RWPE2 (cell line): ENCODE measurements around the gene ARHGAP45.

Source experiments
- ATAC-seq: fragments of 200-7000 bp; cut with Tn5 transposase; 3 replicates; pipeline ENCODE4 v1.9.1; 2021; ENCODE audit warnings: low read depth
- DNase-seq: peaks from one replicate; pipeline ENCODE4 v3.0.0-alpha.2; 2020; ENCODE audit warnings: low spot score
- H3K27ac ChIP-seq: fragments of 450-650 bp; 2 replicates; pipeline ENCODE4 v1.5.1; 2017; ENCODE audit warnings: mild to moderate bottlenecking; ENCODE audit not compliant: poor library complexity, severe bottlenecking
- H3K27me3 ChIP-seq: fragments of 250-450 bp; sonication (Bioruptor Pico); 2 replicates; pipeline ENCODE4 v1.5.1; 2021; ENCODE audit warnings: mild to moderate bottlenecking, moderate library complexity; ENCODE audit not compliant: insufficient read depth, poor library complexity, severe bottlenecking
- H3K36me3 ChIP-seq: fragments of 250-450 bp; sonication (Bioruptor Pico); 2 replicates; pipeline ENCODE4 v1.5.1; 2020; ENCODE audit warnings: low read depth, mild to moderate bottlenecking, moderate library complexity
- H3K4me1 ChIP-seq: fragments of 250-450 bp; sonication (Bioruptor Pico); 2 replicates; pipeline ENCODE4 v1.5.1; 2021; ENCODE audit warnings: mild to moderate bottlenecking, moderate library complexity; ENCODE audit not compliant: insufficient read depth, poor library complexity, severe bottlenecking
- H3K4me3 ChIP-seq: fragments of 250-450 bp; sonication (Bioruptor Pico); 2 replicates; pipeline ENCODE4 v1.5.1; 2021; ENCODE audit warnings: mild to moderate bottlenecking, moderate library complexity; ENCODE audit not compliant: severe bottlenecking
- H3K9me3 ChIP-seq: fragments of 250-450 bp; sonication (Bioruptor Pico); 2 replicates; pipeline ENCODE4 v1.5.1; 2021; ENCODE audit warnings: mild to moderate bottlenecking, moderate library complexity; ENCODE audit not compliant: severe bottlenecking
- TF ChIP-seq, protein P1 (sequence below): fragments of 450-650 bp; IDR thresholded peaks from one replicate; pipeline ENCODE4 v1.5.1; 2017; ENCODE audit warnings: mild to moderate bottlenecking, moderate library complexity; ENCODE audit not compliant: poor library complexity, severe bottlenecking

Gene ARHGAP45

DNA sequence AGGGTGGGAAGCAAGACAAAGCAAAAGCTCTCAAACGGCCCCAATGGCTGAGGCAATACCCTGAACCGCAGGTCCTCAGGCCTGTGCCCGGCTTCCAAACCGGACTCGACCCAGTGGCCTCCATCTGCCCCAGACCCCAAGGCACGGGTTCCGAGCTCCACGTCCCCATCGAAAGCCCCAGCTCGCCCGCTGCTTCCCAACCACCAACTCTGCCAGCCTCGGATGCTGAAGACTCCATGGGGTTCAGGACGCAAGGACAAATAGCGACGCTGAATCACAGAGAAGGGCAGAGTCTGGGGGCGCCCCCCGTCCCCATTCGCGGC is 27.6 kb downstream of the ARHGAP45 start:
- DNase-seq (peak; percentile 47), ATAC-seq (no peak)
- no peaks in the 10 kb centered on the region for H3K9me3 ChIP-seq
- H3K4me1 ChIP-seq = peaks cover 9% of the 10 kb centered on the region
- H3K27me3 ChIP-seq = no peaks in the 10 kb centered on the region
- H3K36me3 ChIP-seq = peaks cover 24% of the 10 kb centered on the region
- H3K4me3 ChIP-seq = peak overlapping the region; percentile 67
- TF ChIP-seq, protein P1, sequence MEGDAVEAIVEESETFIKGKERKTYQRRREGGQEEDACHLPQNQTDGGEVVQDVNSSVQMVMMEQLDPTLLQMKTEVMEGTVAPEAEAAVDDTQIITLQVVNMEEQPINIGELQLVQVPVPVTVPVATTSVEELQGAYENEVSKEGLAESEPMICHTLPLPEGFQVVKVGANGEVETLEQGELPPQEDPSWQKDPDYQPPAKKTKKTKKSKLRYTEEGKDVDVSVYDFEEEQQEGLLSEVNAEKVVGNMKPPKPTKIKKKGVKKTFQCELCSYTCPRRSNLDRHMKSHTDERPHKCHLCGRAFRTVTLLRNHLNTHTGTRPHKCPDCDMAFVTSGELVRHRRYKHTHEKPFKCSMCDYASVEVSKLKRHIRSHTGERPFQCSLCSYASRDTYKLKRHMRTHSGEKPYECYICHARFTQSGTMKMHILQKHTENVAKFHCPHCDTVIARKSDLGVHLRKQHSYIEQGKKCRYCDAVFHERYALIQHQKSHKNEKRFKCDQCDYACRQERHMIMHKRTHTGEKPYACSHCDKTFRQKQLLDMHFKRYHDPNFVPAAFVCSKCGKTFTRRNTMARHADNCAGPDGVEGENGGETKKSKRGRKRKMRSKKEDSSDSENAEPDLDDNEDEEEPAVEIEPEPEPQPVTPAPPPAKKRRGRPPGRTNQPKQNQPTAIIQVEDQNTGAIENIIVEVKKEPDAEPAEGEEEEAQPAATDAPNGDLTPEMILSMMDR = no peak
- H3K27ac ChIP-seq = peak overlapping the region; percentile 51

DNA sequence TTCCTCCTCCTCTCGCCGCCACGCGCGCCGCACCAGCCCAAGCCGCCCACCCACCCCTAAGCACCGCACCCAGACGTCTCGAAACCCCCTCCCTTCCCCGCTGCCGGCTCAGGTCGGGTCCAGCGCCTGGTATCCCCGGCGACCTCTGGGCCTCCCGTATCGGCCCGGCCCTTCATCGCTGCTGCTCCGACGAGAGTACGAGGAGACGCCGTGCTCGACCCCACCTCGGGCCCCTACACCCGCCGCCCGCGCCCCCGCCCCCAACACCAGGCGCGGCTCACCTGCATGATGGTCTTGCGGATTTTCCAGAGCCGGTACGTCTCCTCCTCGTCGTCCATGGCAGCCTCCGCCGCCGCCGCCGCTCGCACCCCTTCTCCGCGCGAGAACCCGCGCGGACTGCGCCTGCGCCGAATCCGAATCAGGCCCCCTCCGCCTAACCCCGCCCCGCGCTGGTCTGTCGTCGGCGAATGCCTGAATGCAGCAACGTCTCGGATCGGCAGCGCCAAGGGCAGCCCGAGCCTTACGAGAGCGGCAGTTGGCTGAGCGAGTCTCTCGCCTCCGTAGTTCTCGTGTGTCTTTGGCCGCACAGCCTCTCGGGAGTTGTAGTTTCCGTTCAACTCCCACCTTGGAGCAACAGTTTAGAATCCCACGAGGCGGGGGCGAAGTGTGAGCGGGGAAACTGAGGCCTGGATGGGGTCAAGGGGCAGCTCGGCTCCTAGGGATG is 28.2 kb downstream of the ARHGAP45 start, which contains the start of gene POLR2E:
Gene POLR2E, minus strand, starts transcription at position 398 of the 724 bp plus-strand sequence. Its CDS starts 60 bp downstream, at position 338.
- Histone ChIP-seq H3K36me3 (peaks cover 24% of the 10 kb centered on the region), H3K27ac (peak within 1 kb of the TSS; percentile 51), H3K27me3 (no peaks in the 10 kb centered on the region), H3K4me1 (peaks cover 9% of the 10 kb centered on the region), H3K4me3 (peak within 1 kb of the TSS; percentile 67), H3K9me3 (no peaks in the 10 kb centered on the region)
- peak; percentile 95 for DNase-seq
- TF ChIP-seq, protein P1 = no peak
- ATAC-seq = peak; percentile 93

- DNase-seq = no peak
These were observed 30.8 kb downstream of the ARHGAP45 start for GRCh38 chr19:1097810-1098176.

GRCh38 chr19:1098177-1099051 is 31.4 kb downstream of the ARHGAP45 start:
- ATAC-seq (peak; percentile 42), DNase-seq (peak; percentile 75)
- Histone ChIP-seq H3K4me1 (peaks cover 29% of the 10 kb centered on the region), H3K9me3 (no peaks in the 10 kb centered on the region), H3K4me3 (no peak overlapping the region), H3K27ac (peak overlapping the region; percentile 62), H3K36me3 (peaks cover 4% of the 10 kb centered on the region), H3K27me3 (no peaks in the 10 kb centered on the region)
- TF ChIP-seq, protein P1 = no peak

More at GRCh38 chr19:1097810-1098176, 30.8 kb downstream of the ARHGAP45 start:
- no peak for ATAC-seq
- no peak overlapping the region for H3K4me3 ChIP-seq
- H3K27ac ChIP-seq = peak overlapping the region; percentile 62
- H3K27me3 ChIP-seq = no peaks in the 10 kb centered on the region
- H3K36me3 ChIP-seq = peaks cover 6% of the 10 kb centered on the region
- TF ChIP-seq, protein P1 = no peak
- H3K4me1 ChIP-seq = peaks cover 23% of the 10 kb centered on the region
- H3K9me3 ChIP-seq = no peaks in the 10 kb centered on the region
